Gastroesophageal sphincter (tissue), 3 donors: Measurements from ENCODE around the gene AMELX.

Experiments used
- POLR2A ChIP-seq, 2 donors: fragments of 450-650 bp; IDR thresholded peaks; one replicate each; pipeline ENCODE4 v1.6.1; 2017; ENCODE audit warnings: antibody characterized with exemption in 2 of 2, mild to moderate bottlenecking in 2 of 2, moderate library complexity in 1 of 2
- POLR2AphosphoS5 ChIP-seq: sonication (generic); formaldehyde crosslinking; IDR thresholded peaks from one replicate; pipeline ENCODE4 v1.6.1; 2017; ENCODE audit warnings: antibody characterized with exemption
- TF ChIP-seq, protein P1 (sequence below), 4 experiments: fragments of 200-600 bp in 2 of 4; fragments of 450-650 bp in 2 of 4; sonication (generic) in 1 of 4; IDR thresholded peaks; one replicate each; pipeline ENCODE4 v1.5.1; 2017 to 2019; ENCODE audit warnings: antibody characterized with exemption in 4 of 4, mild to moderate bottlenecking in 2 of 4, moderate library complexity in 2 of 4

DNA sequence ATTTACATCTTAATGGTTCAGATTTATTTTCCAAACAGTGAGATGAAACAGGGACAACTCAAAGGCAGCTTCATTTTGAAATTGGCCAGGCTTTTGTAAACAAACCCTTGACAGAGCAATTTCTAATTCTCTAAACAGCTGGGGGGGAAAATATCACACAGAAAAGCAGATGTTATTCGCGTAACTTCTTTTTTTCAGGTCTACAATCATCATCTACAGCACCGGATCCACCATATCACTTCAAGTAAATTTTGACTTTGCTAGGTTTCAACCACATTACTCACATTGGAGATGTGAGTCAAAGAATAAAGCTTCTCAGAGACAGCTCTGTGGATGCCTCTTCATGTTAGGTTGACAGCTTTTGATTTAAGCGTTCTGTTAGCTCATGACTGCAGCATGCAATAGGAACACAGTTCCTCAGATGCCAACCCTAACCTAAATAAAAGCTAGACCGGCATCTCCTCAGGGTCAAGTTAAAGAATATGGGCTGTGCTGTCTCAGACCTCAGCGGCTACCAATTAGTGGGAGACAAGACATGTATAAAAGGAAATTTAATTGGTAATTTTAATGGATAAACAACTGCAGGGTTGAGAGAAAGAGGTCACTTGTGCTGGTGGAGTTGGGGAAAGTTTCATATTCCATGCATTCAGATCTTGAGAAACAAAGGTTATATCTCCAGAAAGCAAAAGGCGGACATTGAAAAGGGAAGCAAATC is 26.8 kb downstream of the AMELX start:
- no peak for TF ChIP-seq POLR2A (IDR thresholded peaks at IDR 0.05)
- TF ChIP-seq POLR2AphosphoS5, result no peak
- TF ChIP-seq, protein P1, sequence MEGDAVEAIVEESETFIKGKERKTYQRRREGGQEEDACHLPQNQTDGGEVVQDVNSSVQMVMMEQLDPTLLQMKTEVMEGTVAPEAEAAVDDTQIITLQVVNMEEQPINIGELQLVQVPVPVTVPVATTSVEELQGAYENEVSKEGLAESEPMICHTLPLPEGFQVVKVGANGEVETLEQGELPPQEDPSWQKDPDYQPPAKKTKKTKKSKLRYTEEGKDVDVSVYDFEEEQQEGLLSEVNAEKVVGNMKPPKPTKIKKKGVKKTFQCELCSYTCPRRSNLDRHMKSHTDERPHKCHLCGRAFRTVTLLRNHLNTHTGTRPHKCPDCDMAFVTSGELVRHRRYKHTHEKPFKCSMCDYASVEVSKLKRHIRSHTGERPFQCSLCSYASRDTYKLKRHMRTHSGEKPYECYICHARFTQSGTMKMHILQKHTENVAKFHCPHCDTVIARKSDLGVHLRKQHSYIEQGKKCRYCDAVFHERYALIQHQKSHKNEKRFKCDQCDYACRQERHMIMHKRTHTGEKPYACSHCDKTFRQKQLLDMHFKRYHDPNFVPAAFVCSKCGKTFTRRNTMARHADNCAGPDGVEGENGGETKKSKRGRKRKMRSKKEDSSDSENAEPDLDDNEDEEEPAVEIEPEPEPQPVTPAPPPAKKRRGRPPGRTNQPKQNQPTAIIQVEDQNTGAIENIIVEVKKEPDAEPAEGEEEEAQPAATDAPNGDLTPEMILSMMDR (IDR thresholded peaks at IDR 0.05), result no peak
